Hepatocyte (in vitro differentiated cells): ENCODE measurements around the gene JMJD7. TPM values are rescaled to one million over a fixed set of nuclear protein-coding genes. Genes with fewer than 3 reads are reported as not detected.

ENCODE experiments used
- DNase-seq: peaks from one replicate; pipeline ENCODE4 v3.0.0-alpha.2; 2016; ENCODE audit warnings: low spot score
- H2AFZ ChIP-seq: fragments of 200-600 bp; sonication (generic); 2 replicates; pipeline ENCODE4 v1.6.0; 2016; ENCODE audit warnings: antibody characterized with exemption, mild to moderate bottlenecking
- H3K27ac ChIP-seq: fragments of 200-600 bp; sonication (generic); 2 replicates; pipeline ENCODE4 v1.5.1; 2016; ENCODE audit warnings: mild to moderate bottlenecking
- H3K27me3 ChIP-seq: fragments of 200-600 bp; sonication (generic); 2 replicates; pipeline ENCODE4 v1.6.1; 2016
- H3K36me3 ChIP-seq: fragments of 200-600 bp; sonication (generic); replicated peaks from 2 replicates; pipeline ENCODE4 v1.5.1; 2016; ENCODE audit warnings: low read depth; ENCODE audit not compliant: insufficient read depth
- H3K4me1 ChIP-seq: fragments of 200-600 bp; sonication (generic); 2 replicates; pipeline ENCODE4 v1.5.1; 2016; ENCODE audit warnings: mild to moderate bottlenecking, moderate library complexity; ENCODE audit not compliant: insufficient read depth
- H3K4me2 ChIP-seq: fragments of 200-600 bp; sonication (generic); 2 replicates; pipeline ENCODE4 v1.6.0; 2016
- H3K4me3 ChIP-seq: fragments of 200-600 bp; sonication (generic); 2 replicates; pipeline ENCODE4 v1.5.1; 2016; ENCODE audit warnings: mild to moderate bottlenecking
- H3K79me2 ChIP-seq: fragments of 200-600 bp; sonication (generic); 2 replicates; pipeline ENCODE4 v1.6.0; 2017; ENCODE audit warnings: mild to moderate bottlenecking
- H3K9me2 ChIP-seq: fragments of 200-600 bp; sonication (generic); replicated peaks from 2 replicates; pipeline ENCODE4 v1.6.0; 2017; ENCODE audit warnings: mild to moderate bottlenecking; ENCODE audit not compliant: insufficient read depth
- H3K9me3 ChIP-seq: fragments of 200-600 bp; sonication (generic); 2 replicates; pipeline ENCODE4 v1.5.1; 2016; ENCODE audit warnings: low read depth, mild to moderate bottlenecking
- H4K20me1 ChIP-seq: fragments of 200-600 bp; sonication (generic); 2 replicates; pipeline ENCODE4 v1.6.0; 2016; ENCODE audit warnings: mild to moderate bottlenecking; ENCODE audit not compliant: insufficient read depth, poor library complexity, severe bottlenecking
- CTCF ChIP-seq: fragments of 200-600 bp; sonication (generic); IDR thresholded peaks from 2 replicates; pipeline ENCODE4 v1.5.1; 2016; ENCODE audit warnings: antibody characterized with exemption, mild to moderate bottlenecking; ENCODE audit not compliant: poor library complexity
- EZH2 ChIP-seq: fragments of 200-600 bp; sonication (generic); IDR thresholded peaks from 2 replicates; pipeline ENCODE4 v1.6.1; 2016; ENCODE audit warnings: antibody characterized with exemption, mild to moderate bottlenecking, borderline replicate concordance
- EZH2phosphoT487 ChIP-seq: fragments of 200-600 bp; sonication (generic); IDR thresholded peaks from one replicate; pipeline ENCODE4 v1.6.1; 2018; ENCODE audit warnings: antibody characterized with exemption, mild to moderate bottlenecking, low read depth, moderate library complexity; ENCODE audit not compliant: unreplicated experiment, severe bottlenecking
- WGBS: methylation state at CpG from one replicate; pipeline ENCODE4 v1.1.6; 2016; ENCODE audit warnings: low lambda C conversion rate; ENCODE audit errors: missing lambda C conversion rate; 5-methylcytosine and 5-hydroxymethylcytosine counted together
- polyA plus RNA-seq: library from polyadenylated mRNA; unstranded; fragments of >200 nt; fragmentation: Nextera tagmentation; extraction: Ambion mirVana; gene quantifications from 2 replicates; pipeline ENCODE4 v1.2.1, GENCODE V29; 2016
- total RNA-seq: library from RNA; depleted of rRNA; stranded (reverse); fragments of >200 nt; gene quantifications from 2 replicates; pipeline ENCODE4 v1.2.3, GENCODE V29; 2014

Gene JMJD7
- total and polyA plus RNA-seq, 2 experiments from 2014 or later, result 9.9 to 14.1 TPM

DNA sequence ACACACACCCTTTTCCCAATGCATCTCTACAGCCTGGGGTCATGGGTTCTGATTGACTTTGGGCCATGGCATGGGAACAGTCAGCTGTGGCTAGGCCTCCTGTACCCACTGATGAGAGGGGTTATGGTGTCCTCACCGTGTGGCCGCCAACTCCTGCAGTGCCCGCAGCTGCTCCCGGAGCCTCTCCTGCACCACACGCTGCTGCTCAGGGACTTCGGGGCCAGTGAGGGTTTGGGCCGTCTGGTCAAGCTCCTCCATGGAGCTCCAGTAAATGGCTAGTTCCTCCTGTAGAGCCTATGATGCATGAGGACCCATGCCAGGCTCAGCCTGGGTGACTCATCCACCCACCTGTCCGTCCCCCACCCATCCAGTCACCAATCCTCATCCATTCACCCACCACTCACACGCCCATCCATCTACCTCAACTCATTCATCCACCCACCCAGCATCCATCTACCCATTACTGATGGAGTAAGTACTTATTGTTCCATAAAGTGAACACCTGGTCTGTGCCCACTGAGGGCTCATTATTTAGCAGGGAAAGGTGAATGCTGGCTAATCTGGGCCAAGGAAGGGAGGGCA is 44.4 kb downstream of the JMJD7 start:
- H3K36me3 ChIP-seq, result no peaks in the 10 kb centered on the region
- H3K9me3 ChIP-seq, result no peaks in the 10 kb centered on the region
- no peak overlapping the region for H2AFZ ChIP-seq
- no peaks in the 10 kb centered on the region for H3K9me2 ChIP-seq
- no peaks in the 10 kb centered on the region for H4K20me1 ChIP-seq
- H3K4me2 ChIP-seq, result no peak overlapping the region
- no peaks in the 10 kb centered on the region for H3K79me2 ChIP-seq
- no peaks in the 10 kb centered on the region for H3K27me3 ChIP-seq
- WGBS, result 90% methylated on average over 9 of the region's 9 CpGs
- DNase-seq, result no peak
- H3K4me3 ChIP-seq, result no peak overlapping the region
- TF ChIP-seq EZH2phosphoT487 (no peak), EZH2 (no peak)
- no peak overlapping the region for H3K27ac ChIP-seq
- H3K4me1 ChIP-seq, result no peaks in the 10 kb centered on the region

GRCh38 chr15:41873711-41874110 is 45.8 kb downstream of the JMJD7 start:
- TF ChIP-seq CTCF, result no peak
- no peak for TF ChIP-seq EZH2
- TF ChIP-seq EZH2phosphoT487, result no peak
- H3K36me3 ChIP-seq, result no peaks in the 10 kb centered on the region
- no peaks in the 10 kb centered on the region for H3K9me3 ChIP-seq
- H3K4me3 ChIP-seq, result no peak overlapping the region
- WGBS, result 90% methylated on average over 8 of the region's 8 CpGs
- no peaks in the 10 kb centered on the region for H4K20me1 ChIP-seq
- H2AFZ ChIP-seq, result no peak overlapping the region
- no peak overlapping the region for H3K27ac ChIP-seq
- no peaks in the 10 kb centered on the region for H3K27me3 ChIP-seq
- H3K4me1 ChIP-seq, result no peaks in the 10 kb centered on the region
- H3K4me2 ChIP-seq, result no peak overlapping the region
- no peaks in the 10 kb centered on the region for H3K79me2 ChIP-seq
- DNase-seq, result no peak
- H3K9me2 ChIP-seq, result no peaks in the 10 kb centered on the region

DNA sequence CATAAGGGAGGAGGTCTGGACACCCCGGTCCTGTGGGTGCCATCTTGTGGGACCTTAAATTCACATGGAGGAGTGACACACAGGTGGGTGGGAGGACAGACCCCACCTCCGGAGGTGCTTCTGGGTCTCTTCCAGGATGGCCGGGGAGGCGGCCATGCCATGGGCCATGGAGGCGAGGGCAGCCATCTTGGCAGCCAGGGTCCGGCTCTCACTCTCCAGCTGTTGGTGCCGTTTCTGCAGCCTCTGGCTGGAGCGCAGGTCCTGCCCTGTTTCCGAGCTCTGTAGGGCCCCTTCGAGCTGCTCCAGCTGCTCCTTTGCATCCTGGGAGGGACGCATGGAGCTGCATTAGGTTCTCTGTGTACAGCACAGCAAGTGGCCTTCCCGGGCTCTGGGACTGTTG is 46.8 kb downstream of the JMJD7 start:
- H3K27me3 ChIP-seq, result no peaks in the 10 kb centered on the region
- 98% methylated on average over 12 of the region's 12 CpGs for WGBS
- H4K20me1 ChIP-seq, result no peaks in the 10 kb centered on the region
- H3K4me1 ChIP-seq, result no peaks in the 10 kb centered on the region
- H3K9me2 ChIP-seq, result no peaks in the 10 kb centered on the region
- no peak for DNase-seq
- no peak overlapping the region for H3K4me3 ChIP-seq
- H3K9me3 ChIP-seq, result no peaks in the 10 kb centered on the region
- no peak overlapping the region for H3K27ac ChIP-seq
- no peaks in the 10 kb centered on the region for H3K36me3 ChIP-seq
- no peaks in the 10 kb centered on the region for H3K79me2 ChIP-seq
- no peak for TF ChIP-seq CTCF
- no peak for TF ChIP-seq EZH2phosphoT487
- TF ChIP-seq EZH2, result no peak
- no peak overlapping the region for H3K4me2 ChIP-seq
- H2AFZ ChIP-seq, result no peak overlapping the region

DNA sequence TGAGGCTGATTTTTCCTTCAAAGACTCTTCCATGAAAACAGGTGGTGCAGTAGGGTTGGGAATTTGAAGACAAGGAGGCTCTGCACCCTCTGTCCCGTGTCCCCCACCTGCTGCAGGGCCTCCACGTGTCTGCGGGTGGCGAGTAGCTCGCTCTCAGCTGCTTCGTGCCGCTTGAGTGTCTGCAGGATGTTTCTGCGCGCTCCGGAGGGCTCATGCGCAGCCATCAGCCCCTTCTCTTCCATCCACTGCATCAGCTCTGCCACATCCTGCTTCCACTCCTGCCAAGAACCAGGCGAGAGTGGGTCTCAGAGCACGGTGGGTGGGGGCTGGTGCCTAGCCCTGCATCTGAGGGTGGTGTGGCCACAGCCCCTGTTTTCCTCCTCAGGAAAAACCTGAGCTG is 48.1 kb downstream of the JMJD7 start:
- Histone ChIP-seq H2AFZ (no peak overlapping the region), H4K20me1 (no peaks in the 10 kb centered on the region), H3K9me3 (no peaks in the 10 kb centered on the region), H3K9me2 (no peaks in the 10 kb centered on the region), H3K4me1 (no peaks in the 10 kb centered on the region), H3K79me2 (no peaks in the 10 kb centered on the region), H3K4me2 (no peak overlapping the region), H3K36me3 (no peaks in the 10 kb centered on the region), H3K27ac (no peak overlapping the region), H3K27me3 (no peaks in the 10 kb centered on the region), H3K4me3 (no peak overlapping the region)
- DNase-seq, result no peak
- TF ChIP-seq EZH2 (no peak), EZH2phosphoT487 (no peak), CTCF (no peak)
- WGBS, result 92% methylated on average over 12 of the region's 13 CpGs
